GM12873 (cell line): ENCODE results near the gene CREM.

Experiments
- TF ChIP-seq, protein P1 (sequence below): IDR thresholded peaks from 2 replicates; pipeline ENCODE4 v1.5.1; 2012; ENCODE audit warnings: low read depth, mild to moderate bottlenecking, moderate library complexity, low read length, control low read depth; ENCODE audit not compliant: insufficient read depth; ENCODE audit errors: missing control alignments

The CREM gene

DNA sequence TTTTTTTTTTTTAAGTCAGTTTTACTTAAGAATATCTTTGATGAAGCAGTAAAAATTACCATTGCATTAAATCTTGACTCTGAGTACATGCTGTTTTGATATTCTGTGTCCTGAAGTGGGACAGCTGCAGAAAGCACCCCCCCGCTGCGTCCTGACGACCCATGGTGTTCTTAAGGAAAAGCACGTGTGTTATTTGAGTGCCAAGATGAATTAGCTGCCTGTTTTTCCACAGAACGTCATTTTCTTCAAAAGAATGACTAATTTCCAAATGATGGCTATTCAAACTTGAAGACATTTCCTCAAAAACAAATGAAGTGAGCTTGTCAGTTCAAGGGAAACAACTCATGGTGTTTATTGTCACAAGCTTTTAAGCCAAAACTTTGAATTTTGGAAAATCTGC is 45.9 kb downstream of the CREM start:
- TF ChIP-seq, protein P1, sequence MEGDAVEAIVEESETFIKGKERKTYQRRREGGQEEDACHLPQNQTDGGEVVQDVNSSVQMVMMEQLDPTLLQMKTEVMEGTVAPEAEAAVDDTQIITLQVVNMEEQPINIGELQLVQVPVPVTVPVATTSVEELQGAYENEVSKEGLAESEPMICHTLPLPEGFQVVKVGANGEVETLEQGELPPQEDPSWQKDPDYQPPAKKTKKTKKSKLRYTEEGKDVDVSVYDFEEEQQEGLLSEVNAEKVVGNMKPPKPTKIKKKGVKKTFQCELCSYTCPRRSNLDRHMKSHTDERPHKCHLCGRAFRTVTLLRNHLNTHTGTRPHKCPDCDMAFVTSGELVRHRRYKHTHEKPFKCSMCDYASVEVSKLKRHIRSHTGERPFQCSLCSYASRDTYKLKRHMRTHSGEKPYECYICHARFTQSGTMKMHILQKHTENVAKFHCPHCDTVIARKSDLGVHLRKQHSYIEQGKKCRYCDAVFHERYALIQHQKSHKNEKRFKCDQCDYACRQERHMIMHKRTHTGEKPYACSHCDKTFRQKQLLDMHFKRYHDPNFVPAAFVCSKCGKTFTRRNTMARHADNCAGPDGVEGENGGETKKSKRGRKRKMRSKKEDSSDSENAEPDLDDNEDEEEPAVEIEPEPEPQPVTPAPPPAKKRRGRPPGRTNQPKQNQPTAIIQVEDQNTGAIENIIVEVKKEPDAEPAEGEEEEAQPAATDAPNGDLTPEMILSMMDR, result no peak

DNA sequence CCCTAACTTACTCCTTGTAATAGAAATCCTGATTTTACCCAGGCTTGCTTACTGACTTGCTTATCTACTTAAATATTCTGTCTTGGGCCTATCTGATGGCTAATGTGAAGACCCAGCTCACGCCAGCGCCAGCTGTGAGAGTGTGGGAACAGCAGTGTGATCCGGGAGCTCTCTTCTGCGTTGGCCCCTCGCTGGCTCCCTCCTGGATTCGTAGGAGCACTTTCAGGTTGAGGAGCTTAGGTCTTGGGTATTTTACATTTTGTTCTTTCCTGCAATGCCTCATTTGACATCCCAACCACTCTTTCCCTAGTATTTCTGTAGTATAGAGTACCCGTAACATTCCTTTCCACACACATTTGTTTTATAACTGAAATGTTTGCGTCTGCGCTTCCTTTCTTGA is 51.7 kb downstream of the CREM start:
- TF ChIP-seq, protein P1, result no peak

DNA sequence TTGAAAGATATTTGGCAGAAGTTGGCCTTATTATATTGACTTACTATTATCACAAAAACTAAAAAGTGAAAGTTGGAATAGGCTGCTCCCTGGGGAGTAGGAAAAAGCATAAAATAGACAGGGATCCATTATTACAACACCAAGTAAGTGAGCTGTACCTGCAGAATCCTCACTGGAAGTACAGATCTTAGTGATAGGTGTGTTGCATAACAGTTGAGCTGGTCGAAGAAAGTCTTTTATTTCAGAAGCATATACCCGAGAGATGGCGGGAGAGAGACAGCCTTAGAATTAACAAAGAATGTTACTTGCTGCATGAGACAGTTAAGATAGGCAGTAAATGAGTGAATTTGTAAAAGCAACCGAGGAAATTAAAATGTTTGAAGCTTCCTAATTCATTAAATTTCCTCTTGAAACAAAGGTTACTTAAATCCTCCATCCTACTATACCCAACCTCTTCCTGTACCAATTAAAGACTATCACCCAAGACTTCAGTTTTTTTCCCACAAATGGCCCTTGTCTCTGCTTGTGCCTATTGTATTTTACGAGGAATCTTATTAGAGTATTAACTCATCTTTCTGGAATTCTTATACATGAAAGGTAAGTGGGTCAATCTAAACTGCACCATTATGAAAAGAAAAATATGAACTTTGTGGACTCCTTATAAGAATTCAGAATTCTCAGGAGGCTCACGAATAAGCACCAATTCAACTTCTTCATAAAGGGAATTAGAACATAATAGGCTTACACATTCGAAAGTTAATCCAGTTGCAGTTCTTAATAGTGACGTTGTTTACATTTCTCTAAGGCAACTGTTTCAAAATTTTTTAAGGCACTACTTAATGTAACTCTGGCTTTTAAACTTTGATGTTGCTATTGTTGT is 56.2 kb downstream of the CREM start:
- TF ChIP-seq, protein P1, result no peak

GRCh38 chr10:35184527-35185171 is 58.0 kb downstream of the CREM start:
- TF ChIP-seq, protein P1, result no peak

DNA sequence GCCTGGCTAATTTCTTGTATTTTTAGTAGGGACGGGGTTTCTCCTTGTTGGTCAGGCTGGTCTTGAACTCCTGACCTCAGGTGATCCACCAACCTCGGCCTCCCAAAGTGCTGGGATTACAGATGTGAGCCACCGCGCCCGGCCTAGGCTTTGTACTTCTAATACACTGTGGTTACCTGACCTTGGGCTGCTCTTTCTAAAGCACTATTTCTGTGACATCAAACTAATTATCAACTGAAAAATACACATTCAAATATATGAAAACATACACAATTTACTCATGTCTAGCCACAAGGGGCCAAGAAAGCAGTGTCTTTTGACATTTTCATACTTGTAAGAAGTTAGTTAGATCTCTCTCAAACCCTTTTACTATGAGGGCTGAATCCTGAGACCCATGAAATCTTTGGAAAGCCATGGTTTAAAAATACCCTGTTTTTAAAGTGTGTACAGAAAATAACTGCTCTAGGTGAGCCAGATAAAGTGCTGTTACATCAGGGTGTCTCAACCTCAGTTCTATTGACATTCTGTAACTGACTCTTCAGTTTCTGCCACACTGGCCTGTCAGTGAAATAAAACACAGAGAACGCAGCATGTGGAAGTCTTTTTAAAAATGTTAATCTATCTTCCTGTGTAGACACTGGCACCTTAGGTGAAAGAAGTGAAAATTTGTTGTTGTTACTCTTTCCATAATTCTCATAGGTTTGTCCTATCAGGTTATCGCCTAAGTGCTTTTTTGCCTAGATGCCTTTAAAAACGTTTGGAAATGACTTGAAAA is 58.8 kb downstream of the CREM start:
- TF ChIP-seq, protein P1, result no peak

DNA sequence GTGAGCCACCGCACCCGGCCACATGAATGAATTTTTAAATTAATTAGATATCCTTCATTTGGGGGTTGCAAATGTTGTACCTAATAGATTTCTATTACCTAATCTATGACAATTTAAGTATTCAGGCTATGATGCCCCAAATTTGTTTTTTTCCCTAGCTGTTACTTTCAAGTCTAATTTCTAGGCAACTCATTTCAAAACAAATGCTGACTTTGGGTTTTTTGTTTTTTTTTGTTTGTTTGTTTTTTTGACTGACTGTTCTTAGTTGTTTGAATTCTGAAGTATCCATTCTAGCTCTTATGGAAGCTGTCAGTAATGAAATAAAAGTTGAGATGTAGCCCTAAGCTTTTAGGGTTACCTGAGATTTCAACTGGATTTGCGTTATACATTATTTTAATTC is 62.3 kb downstream of the CREM start:
- TF ChIP-seq, protein P1, result no peak

- TF ChIP-seq, protein P1, result no peak
These were observed 64.9 kb downstream of the CREM start for GRCh38 chr10:35191523-35191922.
